ENCODE results near the gene NSMCE3. TPM values are rescaled to one million over a fixed set of nuclear protein-coding genes. Genes with fewer than 3 reads are reported as not detected.

Gene NSMCE3
- total RNA-seq, 2 donors from 2014 or later, result 10.0 to 11.1 TPM

GRCh38 chr15:29244544-29244943, 25.1 kb downstream of the NSMCE3 start:
- DNase-seq (ENCODE audit: low spot score) (no peak), ATAC-seq (ENCODE audit: insufficient number of reproducible peaks, low FRiP score, low read depth) (no peak)
- no peak overlapping the region for H3K4me3 ChIP-seq
- H3K4me1 ChIP-seq (ENCODE audit: control insufficient read depth in 1 of 2, low read depth in 2 of 2), result no peaks in the 10 kb centered on the region
- H3K27ac ChIP-seq, result no peak overlapping the region
- no peaks in the 10 kb centered on the region for H3K27me3 ChIP-seq (replicated peaks; ENCODE audit: insufficient read depth)
- no peak for TF ChIP-seq CTCF (IDR thresholded peaks at IDR 0.05)
- no peaks in the 10 kb centered on the region for H3K36me3 ChIP-seq
- H3K9me3 ChIP-seq, result no peaks in the 10 kb centered on the region

GRCh38 chr15:29244123-29244522, 25.5 kb downstream of the NSMCE3 start:
- Histone ChIP-seq H3K27ac (no peak overlapping the region), H3K27me3 (replicated peaks; ENCODE audit: insufficient read depth) (no peaks in the 10 kb centered on the region), H3K9me3 (no peaks in the 10 kb centered on the region), H3K4me1 (ENCODE audit: control insufficient read depth in 1 of 2, low read depth in 2 of 2) (no peaks in the 10 kb centered on the region), H3K4me3 (no peak overlapping the region), H3K36me3 (no peaks in the 10 kb centered on the region)
- TF ChIP-seq CTCF (IDR thresholded peaks at IDR 0.05), result no peak
- DNase-seq (ENCODE audit: low spot score) (no peak), ATAC-seq (ENCODE audit: insufficient number of reproducible peaks, low FRiP score, low read depth) (no peak)

- ATAC-seq (ENCODE audit: insufficient number of reproducible peaks, low FRiP score, low read depth) (no peak), DNase-seq (ENCODE audit: low spot score) (no peak)
- Histone ChIP-seq H3K27ac (no peak overlapping the region), H3K36me3 (no peaks in the 10 kb centered on the region), H3K4me1 (ENCODE audit: control insufficient read depth in 1 of 2, low read depth in 2 of 2) (no peaks in the 10 kb centered on the region), H3K4me3 (no peak overlapping the region), H3K9me3 (no peaks in the 10 kb centered on the region), H3K27me3 (replicated peaks; ENCODE audit: insufficient read depth) (no peaks in the 10 kb centered on the region)
- no peak for TF ChIP-seq CTCF (IDR thresholded peaks at IDR 0.05)
These were observed 27.0 kb downstream of the NSMCE3 start for GRCh38 chr15:29242456-29243242.

GRCh38 chr15:29241207-29241606, 28.4 kb downstream of the NSMCE3 start:
- H3K4me1 ChIP-seq (ENCODE audit: control insufficient read depth in 1 of 2, low read depth in 2 of 2), result no peaks in the 10 kb centered on the region
- no peak for TF ChIP-seq CTCF (IDR thresholded peaks at IDR 0.05)
- H3K27ac ChIP-seq, result no peak overlapping the region
- DNase-seq (ENCODE audit: low spot score) (no peak), ATAC-seq (ENCODE audit: insufficient number of reproducible peaks, low FRiP score, low read depth) (no peak)
- H3K9me3 ChIP-seq, result no peaks in the 10 kb centered on the region
- no peak overlapping the region for H3K4me3 ChIP-seq
- H3K36me3 ChIP-seq, result no peaks in the 10 kb centered on the region
- no peaks in the 10 kb centered on the region for H3K27me3 ChIP-seq (replicated peaks; ENCODE audit: insufficient read depth)

GRCh38 chr15:29239395-29239794, 30.2 kb downstream of the NSMCE3 start:
- H3K4me3 ChIP-seq, result no peak overlapping the region
- H3K27ac ChIP-seq, result no peak overlapping the region
- H3K36me3 ChIP-seq, result no peaks in the 10 kb centered on the region
- no peaks in the 10 kb centered on the region for H3K27me3 ChIP-seq (replicated peaks; ENCODE audit: insufficient read depth)
- H3K9me3 ChIP-seq, result peaks cover 3% of the 10 kb centered on the region
- TF ChIP-seq CTCF (IDR thresholded peaks at IDR 0.05), result no peak
- ATAC-seq (ENCODE audit: insufficient number of reproducible peaks, low FRiP score, low read depth) (no peak), DNase-seq (ENCODE audit: low spot score) (no peak)
- H3K4me1 ChIP-seq (ENCODE audit: control insufficient read depth in 1 of 2, low read depth in 2 of 2), result no peaks in the 10 kb centered on the region

All from thoracic aorta (tissue), 2 donors.